Neural progenitor cell (in vitro differentiated cells): ENCODE data around the gene ARHGAP23. TPM values are rescaled to one million over a fixed set of nuclear protein-coding genes. Genes with fewer than 3 reads are reported as not detected.

Experiments
- DNase-seq: peaks from one replicate; pipeline ENCODE4 v3.0.0-alpha.2; 2016; ENCODE audit warnings: low spot score
- H2AFZ ChIP-seq: fragments of 200-600 bp; sonication (generic); replicated peaks from 2 replicates; pipeline ENCODE4 v1.6.1; 2016; ENCODE audit warnings: antibody characterized with exemption
- H3F3A ChIP-seq: fragments of 200-600 bp; sonication (generic); 2 replicates; pipeline ENCODE4 v1.6.1; 2016; ENCODE audit warnings: antibody characterized with exemption, low read depth
- H3K27ac ChIP-seq: fragments of 200-600 bp; sonication (generic); 2 replicates; pipeline ENCODE4 v1.5.1; 2016; ENCODE audit warnings: mild to moderate bottlenecking
- H3K27me3 ChIP-seq: fragments of 200-600 bp; sonication (generic); 2 replicates; pipeline ENCODE4 v1.6.1; 2016; ENCODE audit warnings: mild to moderate bottlenecking, moderate library complexity
- H3K36me3 ChIP-seq: fragments of 200-600 bp; sonication (generic); 2 replicates; pipeline ENCODE4 v1.5.1; 2016
- H3K4me1 ChIP-seq: fragments of 200-600 bp; sonication (generic); 2 replicates; pipeline ENCODE4 v1.6.1; 2016; ENCODE audit warnings: mixed run types
- H3K4me2 ChIP-seq: fragments of 200-600 bp; sonication (generic); 2 replicates; pipeline ENCODE4 v1.6.1; 2016
- H3K4me3 ChIP-seq: fragments of 200-600 bp; sonication (generic); 2 replicates; pipeline ENCODE4 v1.5.1; 2016
- H3K79me2 ChIP-seq: fragments of 200-600 bp; sonication (generic); 2 replicates; pipeline ENCODE4 v1.6.1; 2016; ENCODE audit warnings: low read depth
- H3K9ac ChIP-seq: fragments of 200-600 bp; sonication (generic); 2 replicates; pipeline ENCODE4 v1.6.1; 2016
- H3K9me3 ChIP-seq: fragments of 200-600 bp; sonication (generic); 2 replicates; pipeline ENCODE4 v1.5.1; 2016; ENCODE audit warnings: low read depth
- H4K20me1 ChIP-seq: fragments of 200-600 bp; sonication (generic); 2 replicates; pipeline ENCODE4 v1.6.1; 2016; ENCODE audit warnings: low read depth
- H3K27ac Mint-ChIP-seq: 3 replicates; pipeline ENCODE4 v1.8.0; 2021; ENCODE audit warnings: mixed read lengths
- H3K27me3 Mint-ChIP-seq: 2 replicates; pipeline ENCODE4 v1.8.0; 2022; ENCODE audit warnings: low read depth, mild to moderate bottlenecking, inconsistent platforms, moderate library complexity, mixed read lengths; ENCODE audit not compliant: insufficient read depth
- H3K36me3 Mint-ChIP-seq: 3 replicates; pipeline ENCODE4 v1.8.0; 2021; ENCODE audit warnings: mixed read lengths
- H3K4me1 Mint-ChIP-seq: 3 replicates; pipeline ENCODE4 v1.8.0; 2021; ENCODE audit warnings: mixed read lengths
- H3K4me3 Mint-ChIP-seq: 3 replicates; pipeline ENCODE4 v1.8.0; 2021; ENCODE audit warnings: mild to moderate bottlenecking, moderate library complexity, mixed read lengths
- H3K9me3 Mint-ChIP-seq: 3 replicates; pipeline ENCODE4 v1.8.0; 2020; ENCODE audit warnings: mixed read lengths
- EZH2 ChIP-seq: fragments of 200-600 bp; sonication (generic); IDR thresholded peaks from 2 replicates; pipeline ENCODE4 v1.6.1; 2017; ENCODE audit warnings: antibody characterized with exemption, mild to moderate bottlenecking, moderate library complexity
- EZH2phosphoT487 ChIP-seq: fragments of 200-600 bp; sonication (generic); IDR thresholded peaks from 2 replicates; pipeline ENCODE4 v1.6.1; 2017; ENCODE audit warnings: antibody characterized with exemption
- total RNA-seq: library from RNA; depleted of rRNA; stranded (reverse); fragments of >200 nt; gene quantifications from 2 replicates; pipeline ENCODE4 v1.2.3, GENCODE V29; 2015; ENCODE audit warnings: low replicate concordance
- TF ChIP-seq, protein P1 (sequence below): fragments of 200-600 bp; sonication (generic); IDR thresholded peaks from 2 replicates; pipeline ENCODE4 v1.5.1; 2017; ENCODE audit warnings: antibody characterized with exemption, mild to moderate bottlenecking

The ARHGAP23 gene
- total RNA-seq, 1 donor from 2014 or later: 6.1 TPM

DNA sequence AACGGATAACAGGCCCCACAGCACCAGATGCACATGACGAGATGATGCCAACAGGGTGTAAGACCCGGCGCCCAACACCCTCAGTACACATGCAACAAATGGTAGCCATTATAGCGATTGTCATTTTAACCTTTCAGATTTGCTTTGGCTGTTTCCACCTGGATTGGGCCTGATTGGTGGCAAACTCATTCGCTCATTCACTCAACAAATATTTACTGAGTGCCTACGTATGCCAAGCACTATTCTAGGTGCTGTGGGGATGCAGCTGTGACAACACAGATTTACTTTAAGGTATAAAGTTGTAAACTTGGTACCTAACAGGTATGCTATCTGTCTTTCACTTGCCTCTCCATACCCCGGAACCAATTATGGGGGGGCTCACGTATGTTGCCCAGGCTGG is 110.6 kb downstream of the ARHGAP23 start:
- Histone ChIP-seq H3K4me2 (no peak overlapping the region), H3K36me3 (no peaks in the 10 kb centered on the region), H3K27me3 (no peaks in the 10 kb centered on the region), H3K27ac (no peak overlapping the region), H3K9me3 (no peaks in the 10 kb centered on the region), H3K79me2 (no peaks in the 10 kb centered on the region), H2AFZ (no peak overlapping the region), H3F3A (peaks cover 23% of the 10 kb centered on the region), H4K20me1 (no peaks in the 10 kb centered on the region), H3K4me1 (peaks cover 21% of the 10 kb centered on the region), H3K4me3 (no peak overlapping the region), H3K9ac (no peak overlapping the region)
- Mint-ChIP-seq H3K9me3 (no peaks in the 10 kb centered on the region), H3K4me1 (peaks cover 21% of the 10 kb centered on the region), H3K36me3 (peaks cover 2% of the 10 kb centered on the region), H3K4me3 (no peak overlapping the region), H3K27ac (no peak overlapping the region), H3K27me3 (peaks cover 16% of the 10 kb centered on the region)
- TF ChIP-seq, protein P1, sequence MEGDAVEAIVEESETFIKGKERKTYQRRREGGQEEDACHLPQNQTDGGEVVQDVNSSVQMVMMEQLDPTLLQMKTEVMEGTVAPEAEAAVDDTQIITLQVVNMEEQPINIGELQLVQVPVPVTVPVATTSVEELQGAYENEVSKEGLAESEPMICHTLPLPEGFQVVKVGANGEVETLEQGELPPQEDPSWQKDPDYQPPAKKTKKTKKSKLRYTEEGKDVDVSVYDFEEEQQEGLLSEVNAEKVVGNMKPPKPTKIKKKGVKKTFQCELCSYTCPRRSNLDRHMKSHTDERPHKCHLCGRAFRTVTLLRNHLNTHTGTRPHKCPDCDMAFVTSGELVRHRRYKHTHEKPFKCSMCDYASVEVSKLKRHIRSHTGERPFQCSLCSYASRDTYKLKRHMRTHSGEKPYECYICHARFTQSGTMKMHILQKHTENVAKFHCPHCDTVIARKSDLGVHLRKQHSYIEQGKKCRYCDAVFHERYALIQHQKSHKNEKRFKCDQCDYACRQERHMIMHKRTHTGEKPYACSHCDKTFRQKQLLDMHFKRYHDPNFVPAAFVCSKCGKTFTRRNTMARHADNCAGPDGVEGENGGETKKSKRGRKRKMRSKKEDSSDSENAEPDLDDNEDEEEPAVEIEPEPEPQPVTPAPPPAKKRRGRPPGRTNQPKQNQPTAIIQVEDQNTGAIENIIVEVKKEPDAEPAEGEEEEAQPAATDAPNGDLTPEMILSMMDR: no peak
- TF ChIP-seq EZH2phosphoT487 (no peak), EZH2 (no peak)
- no peak for DNase-seq

DNA sequence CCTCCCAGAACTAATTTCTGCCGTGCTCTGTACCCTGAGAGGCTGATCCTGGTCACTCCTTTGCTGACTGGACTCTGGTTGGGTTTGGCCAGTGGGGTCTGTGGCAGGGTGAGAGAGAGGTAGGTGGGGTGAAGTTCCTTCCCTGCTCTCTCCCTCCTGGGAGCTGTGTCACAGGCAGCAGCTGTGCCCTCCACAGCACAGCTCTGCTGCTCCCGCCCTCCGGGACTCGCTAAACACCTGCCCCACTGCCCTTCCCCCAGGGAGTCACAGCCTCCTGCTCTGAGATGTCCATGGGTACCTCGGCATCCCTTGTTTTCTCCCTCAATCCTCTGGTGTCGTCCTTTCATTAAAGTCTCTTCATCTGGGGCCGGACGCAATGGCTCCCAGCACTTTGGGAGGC is 111.1 kb downstream of the ARHGAP23 start:
- H3K4me1 Mint-ChIP-seq: peaks cover 16% of the 10 kb centered on the region
- H3K79me2 ChIP-seq: no peaks in the 10 kb centered on the region
- H2AFZ ChIP-seq: no peak overlapping the region
- no peak overlapping the region for H3K4me3 Mint-ChIP-seq
- peaks cover 2% of the 10 kb centered on the region for H3K36me3 Mint-ChIP-seq
- H3K36me3 ChIP-seq: no peaks in the 10 kb centered on the region
- H3K27me3 Mint-ChIP-seq: peaks cover 11% of the 10 kb centered on the region
- no peak overlapping the region for H3K4me3 ChIP-seq
- H3K4me2 ChIP-seq: no peak overlapping the region
- no peaks in the 10 kb centered on the region for H3K9me3 Mint-ChIP-seq
- TF ChIP-seq, protein P1: no peak
- TF ChIP-seq EZH2phosphoT487 (no peak), EZH2 (no peak)
- H3K27ac Mint-ChIP-seq: no peak overlapping the region
- no peaks in the 10 kb centered on the region for H3K27me3 ChIP-seq
- peaks cover 16% of the 10 kb centered on the region for H3K4me1 ChIP-seq
- H3K9ac ChIP-seq: no peak overlapping the region
- no peak overlapping the region for H3K27ac ChIP-seq
- DNase-seq: no peak
- H3F3A ChIP-seq: peaks cover 18% of the 10 kb centered on the region
- H3K9me3 ChIP-seq: no peaks in the 10 kb centered on the region
- no peaks in the 10 kb centered on the region for H4K20me1 ChIP-seq

DNA sequence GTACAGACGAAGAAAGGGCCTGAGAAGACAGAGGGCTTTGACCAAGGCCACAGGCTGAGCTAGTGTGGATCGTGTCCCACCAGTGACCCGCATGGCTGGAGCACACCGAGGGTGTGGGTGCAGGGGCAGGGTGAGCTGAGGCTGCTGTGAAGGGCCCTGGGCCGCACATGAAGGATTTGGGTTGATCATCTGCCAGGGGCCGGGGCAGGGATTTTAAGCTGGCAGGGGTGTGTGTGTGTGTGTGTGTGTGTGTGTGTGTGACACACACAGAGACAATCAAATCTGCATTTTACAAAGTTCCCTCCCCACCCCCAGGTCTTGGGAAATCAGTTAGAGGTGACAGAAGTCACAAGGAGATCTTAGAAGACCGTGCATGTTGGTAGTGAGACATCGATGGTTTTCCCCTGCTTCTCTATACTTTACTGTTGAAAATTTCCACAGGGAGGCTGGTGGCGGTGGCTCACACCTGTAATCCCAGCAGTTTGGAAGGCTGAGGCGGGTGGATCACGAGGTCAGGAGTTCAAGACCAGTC is 112.3 kb downstream of the ARHGAP23 start:
- Histone ChIP-seq H3K4me1 (peaks cover 10% of the 10 kb centered on the region), H3K4me2 (no peak overlapping the region), H3F3A (peaks cover 9% of the 10 kb centered on the region), H3K27ac (no peak overlapping the region), H3K27me3 (no peaks in the 10 kb centered on the region), H3K36me3 (no peaks in the 10 kb centered on the region), H2AFZ (no peak overlapping the region), H3K9me3 (no peaks in the 10 kb centered on the region), H3K9ac (no peak overlapping the region), H3K4me3 (no peak overlapping the region), H3K79me2 (no peaks in the 10 kb centered on the region), H4K20me1 (no peaks in the 10 kb centered on the region)
- no peak for TF ChIP-seq EZH2phosphoT487
- TF ChIP-seq, protein P1: no peak
- no peak for TF ChIP-seq EZH2
- no peaks in the 10 kb centered on the region for H3K9me3 Mint-ChIP-seq
- peaks cover 10% of the 10 kb centered on the region for H3K27me3 Mint-ChIP-seq
- H3K27ac Mint-ChIP-seq: peak overlapping the region; percentile 66
- H3K4me3 Mint-ChIP-seq: no peak overlapping the region
- peaks cover 2% of the 10 kb centered on the region for H3K36me3 Mint-ChIP-seq
- DNase-seq: no peak
- peaks cover 12% of the 10 kb centered on the region for H3K4me1 Mint-ChIP-seq
